ENCODE results near the gene TMEM161A. TPM values are rescaled to one million over a fixed set of nuclear protein-coding genes. Genes with fewer than 3 reads are reported as not detected.

Gene TMEM161A
- total and polyA plus RNA-seq, 2 of the 13 experiments (the other 11 are each of a cell fraction or from before 2014, with no cell fraction given), result 25.9 to 31.4 TPM

DNA sequence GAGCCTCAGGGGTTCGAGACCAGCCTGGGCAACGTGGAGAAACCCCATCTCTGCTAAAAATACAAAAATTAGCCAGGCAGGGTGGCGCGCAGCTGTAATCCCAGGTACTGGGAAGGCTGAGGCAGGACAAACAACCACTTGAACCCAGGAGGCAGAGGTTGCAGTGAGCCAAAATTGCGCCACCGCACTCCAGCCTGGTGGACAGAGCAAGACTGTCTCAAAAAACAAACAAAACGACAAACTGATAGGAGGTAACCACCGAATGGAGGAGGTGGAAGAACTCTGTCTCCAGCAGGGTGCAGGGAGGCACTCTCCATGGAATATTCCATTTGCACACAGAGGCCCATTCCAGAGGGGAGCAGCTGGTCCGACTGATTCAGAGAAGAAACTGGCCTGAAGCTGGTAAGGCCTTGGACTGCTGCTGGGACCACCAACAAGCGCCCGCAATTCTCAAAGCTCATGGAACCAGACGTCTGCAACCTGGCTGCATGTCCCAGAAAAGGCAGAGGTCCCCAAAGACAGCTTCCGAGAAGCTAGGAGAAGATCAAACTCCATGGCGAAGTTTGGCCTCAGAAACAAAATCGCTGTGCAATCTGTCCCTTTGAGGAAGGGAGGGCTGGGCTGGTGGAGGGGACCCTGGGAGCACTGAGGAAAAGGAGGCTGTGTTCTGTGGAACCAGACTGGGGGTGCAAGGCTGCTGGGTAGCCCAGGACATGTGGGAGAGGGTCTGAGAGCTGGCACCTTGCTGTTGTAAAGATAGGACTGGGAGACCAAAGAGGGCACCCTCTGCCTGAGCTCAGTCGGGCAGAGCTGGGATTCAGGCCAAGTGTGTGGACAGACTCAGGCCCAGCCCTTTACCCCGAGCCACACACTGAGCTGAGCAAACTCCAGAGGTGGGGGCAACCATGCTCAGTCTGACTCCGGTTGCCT is 39.3 kb downstream of the TMEM161A start (continued):
- TF ChIP-seq, protein P1, sequence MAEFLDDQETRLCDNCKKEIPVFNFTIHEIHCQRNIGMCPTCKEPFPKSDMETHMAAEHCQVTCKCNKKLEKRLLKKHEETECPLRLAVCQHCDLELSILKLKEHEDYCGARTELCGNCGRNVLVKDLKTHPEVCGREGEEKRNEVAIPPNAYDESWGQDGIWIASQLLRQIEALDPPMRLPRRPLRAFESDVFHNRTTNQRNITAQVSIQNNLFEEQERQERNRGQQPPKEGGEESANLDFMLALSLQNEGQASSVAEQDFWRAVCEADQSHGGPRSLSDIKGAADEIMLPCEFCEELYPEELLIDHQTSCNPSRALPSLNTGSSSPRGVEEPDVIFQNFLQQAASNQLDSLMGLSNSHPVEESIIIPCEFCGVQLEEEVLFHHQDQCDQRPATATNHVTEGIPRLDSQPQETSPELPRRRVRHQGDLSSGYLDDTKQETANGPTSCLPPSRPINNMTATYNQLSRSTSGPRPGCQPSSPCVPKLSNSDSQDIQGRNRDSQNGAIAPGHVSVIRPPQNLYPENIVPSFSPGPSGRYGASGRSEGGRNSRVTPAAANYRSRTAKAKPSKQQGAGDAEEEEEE (CRISPR knock-in tag; IDR thresholded peaks at IDR 0.05; ENCODE audit: borderline replicate concordance), result 0 out of 2 replicates have a peak, but pooled peaks have one; percentile 54
- no peak for TF ChIP-seq ZNF775 (CRISPR knock-in tag; IDR thresholded peaks at IDR 0.05; ENCODE audit: borderline replicate concordance)
- TF ChIP-seq TCF12 (IDR thresholded peaks at IDR 0.05), result no peak
- peak; percentile 68; the same call in 1 of the 2 replicates for TF ChIP-seq TCF12 (CRISPR knock-in tag; IDR thresholded peaks at IDR 0.05)
- TF ChIP-seq, protein P2, sequence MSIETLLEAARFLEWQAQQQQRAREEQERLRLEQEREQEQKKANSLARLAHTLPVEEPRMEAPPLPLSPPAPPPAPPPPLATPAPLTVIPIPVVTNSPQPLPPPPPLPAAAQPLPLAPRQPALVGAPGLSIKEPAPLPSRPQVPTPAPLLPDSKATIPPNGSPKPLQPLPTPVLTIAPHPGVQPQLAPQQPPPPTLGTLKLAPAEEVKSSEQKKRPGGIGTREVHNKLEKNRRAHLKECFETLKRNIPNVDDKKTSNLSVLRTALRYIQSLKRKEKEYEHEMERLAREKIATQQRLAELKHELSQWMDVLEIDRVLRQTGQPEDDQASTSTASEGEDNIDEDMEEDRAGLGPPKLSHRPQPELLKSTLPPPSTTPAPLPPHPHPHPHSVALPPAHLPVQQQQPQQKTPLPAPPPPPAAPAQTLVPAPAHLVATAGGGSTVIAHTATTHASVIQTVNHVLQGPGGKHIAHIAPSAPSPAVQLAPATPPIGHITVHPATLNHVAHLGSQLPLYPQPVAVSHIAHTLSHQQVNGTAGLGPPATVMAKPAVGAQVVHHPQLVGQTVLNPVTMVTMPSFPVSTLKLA (IDR thresholded peaks at IDR 0.05), result no peak
- no peak for TF ChIP-seq RBM22 (optimal IDR thresholded peaks at IDR 0.05; ENCODE audit: low read length)
- no peak for TF ChIP-seq FOXM1 (CRISPR knock-in tag; IDR thresholded peaks at IDR 0.05)
- TF ChIP-seq ZSCAN29 (CRISPR knock-in tag; conservative IDR thresholded peaks at IDR 0.05), result peak; percentile 81; the same call in 1 of the 2 replicates
- TF ChIP-seq KDM6A (CRISPR knock-in tag; IDR thresholded peaks at IDR 0.05; ENCODE audit: low read depth), result peak; percentile 64; the same call in 1 of the 2 replicates
- no peak for TF ChIP-seq CCAR2 (optimal IDR thresholded peaks at IDR 0.05; ENCODE audit: low read depth, low read length)
- no peak; the same call in 1 of the 2 replicates for TF ChIP-seq ZNF839 (CRISPR knock-in tag; IDR thresholded peaks at IDR 0.05; ENCODE audit: borderline replicate concordance)
- no peak for TF ChIP-seq ZKSCAN1 (IDR thresholded peaks at IDR 0.05; ENCODE audit: low read length)
- TF ChIP-seq, protein P3, sequence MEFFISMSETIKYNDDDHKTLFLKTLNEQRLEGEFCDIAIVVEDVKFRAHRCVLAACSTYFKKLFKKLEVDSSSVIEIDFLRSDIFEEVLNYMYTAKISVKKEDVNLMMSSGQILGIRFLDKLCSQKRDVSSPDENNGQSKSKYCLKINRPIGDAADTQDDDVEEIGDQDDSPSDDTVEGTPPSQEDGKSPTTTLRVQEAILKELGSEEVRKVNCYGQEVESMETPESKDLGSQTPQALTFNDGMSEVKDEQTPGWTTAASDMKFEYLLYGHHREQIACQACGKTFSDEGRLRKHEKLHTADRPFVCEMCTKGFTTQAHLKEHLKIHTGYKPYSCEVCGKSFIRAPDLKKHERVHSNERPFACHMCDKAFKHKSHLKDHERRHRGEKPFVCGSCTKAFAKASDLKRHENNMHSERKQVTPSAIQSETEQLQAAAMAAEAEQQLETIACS (CRISPR knock-in tag; IDR thresholded peaks at IDR 0.05), result no peak
- TF ChIP-seq KAT8 (CRISPR knock-in tag; IDR thresholded peaks at IDR 0.05), result peak; percentile 63
- no peak for TF ChIP-seq SMAD1 (CRISPR knock-in tag; IDR thresholded peaks at IDR 0.05; ENCODE audit: borderline replicate concordance, low read depth)
- peak; percentile 43 for TF ChIP-seq ZNF629 (CRISPR knock-in tag; conservative IDR thresholded peaks at IDR 0.05)
- TF ChIP-seq RFX3 (CRISPR knock-in tag; IDR thresholded peaks at IDR 0.05), result no peak
- TF ChIP-seq TCF7L2 (IDR thresholded peaks at IDR 0.05; ENCODE audit: low read depth, low read length), result no peak
- TF ChIP-seq RFXAP (CRISPR knock-in tag; IDR thresholded peaks at IDR 0.05; ENCODE audit: borderline replicate concordance), result peak; percentile 66; the same call in 1 of the 2 replicates
- no peak for TF ChIP-seq ZNF333 (CRISPR knock-in tag; IDR thresholded peaks at IDR 0.05; ENCODE audit: borderline replicate concordance)
- no peak for TF ChIP-seq GLI4 (CRISPR knock-in tag; IDR thresholded peaks at IDR 0.05; ENCODE audit: borderline replicate concordance)
- no peak for TF ChIP-seq IKZF1 (IDR thresholded peaks at IDR 0.05)
- no peak for TF ChIP-seq SP5 (CRISPR knock-in tag; IDR thresholded peaks at IDR 0.05; ENCODE audit: borderline replicate concordance, low read depth)
- TF ChIP-seq FOXK2 (IDR thresholded peaks at IDR 0.05), result no peak
- TF ChIP-seq MXD4 (CRISPR knock-in tag; IDR thresholded peaks at IDR 0.05), result no peak; the same call in 1 of the 2 replicates
- TF ChIP-seq ZBTB7B (CRISPR knock-in tag; IDR thresholded peaks at IDR 0.05), result peak; percentile 36; the same call in 1 of the 2 replicates
